ENCODE data around the gene ADCY2. TPM values are rescaled to one million over a fixed set of nuclear protein-coding genes. Genes with fewer than 3 reads are reported as not detected.

ADCY2 gene
- total and polyA plus RNA-seq, 9 of the 15 experiments (the other 6 are each of a cell fraction or from before 2014, with no cell fraction given): 0.01 to 0.15 (median 0.03) TPM; not detected in 5

GRCh38 chr5:7705736-7706135 is 309.8 kb downstream of the ADCY2 start:
- H3K4me3 ChIP-seq: no peak overlapping the region
- ATAC-seq (no peak), FAIRE-seq (no peak), DNase-seq (ENCODE audit: extremely low read depth in 1 of 4, low spot score in 3 of 4) (no peak)
- no peak overlapping the region for H3K9ac ChIP-seq (ENCODE audit: insufficient read depth in 1 of 2, low read depth in 2 of 2, low read length in 2 of 2)
- WGBS (ENCODE audit: insufficient coverage, low coverage, missing lambda C conversion rate): under 1% methylated on average over 6 of the region's 6 CpGs
- H2AFZ ChIP-seq (ENCODE audit: low read depth, low read length): no peak overlapping the region
- H3K27me3 ChIP-seq (ENCODE audit: control insufficient read depth in 2 of 2, insufficient read depth in 2 of 2, low read length in 2 of 2): peaks cover 0 to 9% of the 10 kb centered on the region in 2 experiments; a peak in 1 of 5 replicates
- no peaks in the 10 kb centered on the region for H3K79me2 ChIP-seq (ENCODE audit: control insufficient read depth, insufficient read depth, low read length)
- H4K20me1 ChIP-seq (replicated peaks; ENCODE audit: control insufficient read depth, insufficient read depth, low read length): no peaks in the 10 kb centered on the region
- H3K36me3 ChIP-seq (ENCODE audit: control insufficient read depth, insufficient read depth, low read length): no peaks in the 10 kb centered on the region
- BruUV-seq (replicated peaks): no TSS peak
- TF ChIP-seq NFE2 (IDR thresholded peaks at IDR 0.05; ENCODE audit: low read depth) (no peak), MECOM (CRISPR knock-in tag; IDR thresholded peaks at IDR 0.05) (no peak), NFATC3 (IDR thresholded peaks at IDR 0.05) (no peak), ZNF239 (CRISPR knock-in tag; IDR thresholded peaks at IDR 0.05) (no peak), RBM17 (IDR thresholded peaks at IDR 0.05; ENCODE audit: borderline replicate concordance, low read depth, low read length) (no peak), CEBPB (tag; IDR thresholded peaks at IDR 0.05) (no peak), ELF4 (CRISPR knock-in tag; IDR thresholded peaks at IDR 0.05) (no peak), NR2F6 (CRISPR knock-in tag; IDR thresholded peaks at IDR 0.05) (no peak), EHMT2 (IDR thresholded peaks at IDR 0.05) (no peak), HMG20B (CRISPR knock-in tag; IDR thresholded peaks at IDR 0.05) (no peak), ZNF311 (CRISPR knock-in tag; IDR thresholded peaks at IDR 0.05) (no peak), ZBTB9 (CRISPR knock-in tag; IDR thresholded peaks at IDR 0.05) (no peak), EGR1 (conservative IDR thresholded peaks at IDR 0.05) (no peak), CREB3L1 (IDR thresholded peaks at IDR 0.05; ENCODE audit: borderline replicate concordance, low read depth) (no peak), ZNF384 (IDR thresholded peaks at IDR 0.05; ENCODE audit: low read depth, low read length) (no peak), NCOA2 (IDR thresholded peaks at IDR 0.05; ENCODE audit: partially characterized antibody in 2 of 2) (no peak), ZNF253 (CRISPR knock-in tag; conservative IDR thresholded peaks at IDR 0.05) (no peak)
- ChIA-PET POLR2A (no interaction called here), CTCF (ENCODE audit: low intra/inter-chr PET ratio) (no interaction called here)
- H3K4me2 ChIP-seq (ENCODE audit: insufficient read depth, low read length): no peak overlapping the region
- H3K4me1 ChIP-seq (replicated peaks in 1 of 2; ENCODE audit: control insufficient read depth in 2 of 2, insufficient read depth in 2 of 2, low read length in 2 of 2): no peaks in the 10 kb centered on the region
- in situ Hi-C loops (cut with MboI): no loop called here
- intact Hi-C loops (cut with micrococcal nuclease): no loop called here
- no peak overlapping the region for H3K27ac ChIP-seq (ENCODE audit: extremely low read depth, low read depth, low read length)
- H3K9me1 ChIP-seq (ENCODE audit: control insufficient read depth, insufficient read depth, low read length): no peaks in the 10 kb centered on the region
- no peaks in the 10 kb centered on the region for H3K9me3 ChIP-seq (replicated peaks; ENCODE audit: control insufficient read depth, insufficient read depth, low read depth, low read length)

Data from K562 (cell line).